Midbrain (tissue), 1 donor: ENCODE data around the gene COL1A2.
A peak's percentile ranks its signal among the peaks of the same experiment; 100 is the strongest.

Experiments used
- DNase-seq: peaks from one replicate; lab custom pipeline; 2025; lab: John Stamatoyannopoulos, UW

The COL1A2 gene

DNA sequence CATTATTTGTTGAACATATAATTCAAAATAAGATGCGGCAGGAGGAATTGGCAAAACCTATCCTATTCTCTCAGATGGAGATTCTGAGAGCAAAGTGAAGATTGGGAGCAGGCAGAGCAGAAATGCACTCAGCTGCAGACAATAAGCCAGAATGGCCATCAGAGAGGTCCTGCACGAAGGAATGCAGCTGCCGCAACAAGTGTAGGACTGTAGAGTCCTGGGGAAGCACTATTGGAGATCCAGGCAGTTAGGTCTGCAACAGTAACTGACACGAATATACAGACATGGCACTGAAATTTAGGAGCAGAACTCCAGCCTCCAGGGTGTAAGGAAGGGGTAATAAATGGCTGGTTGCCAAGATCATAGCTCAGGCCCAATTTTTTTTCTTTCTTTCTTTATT is 10.4 kb upstream of the COL1A2 start:
- DNase-seq: no peak

DNA sequence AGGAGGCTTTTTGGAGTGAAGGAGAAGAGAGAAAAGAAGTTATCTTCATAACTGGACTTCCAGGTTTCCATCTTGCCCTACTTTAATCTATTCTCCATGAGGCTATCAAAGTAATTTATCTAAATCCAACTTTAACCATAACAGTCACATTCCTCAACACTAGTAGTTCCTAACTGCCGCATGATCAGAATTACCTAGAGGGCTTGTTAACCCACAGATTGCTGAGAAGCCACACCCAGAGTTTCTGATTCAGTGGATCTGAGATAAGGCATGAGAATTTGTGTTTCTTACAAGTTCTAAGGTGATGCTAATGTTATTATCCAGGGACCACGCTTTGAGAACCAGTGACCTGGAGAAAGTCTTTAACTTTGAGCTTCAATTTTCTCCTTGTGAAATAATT is 8.3 kb upstream of the COL1A2 start:
- no peak for DNase-seq

DNA sequence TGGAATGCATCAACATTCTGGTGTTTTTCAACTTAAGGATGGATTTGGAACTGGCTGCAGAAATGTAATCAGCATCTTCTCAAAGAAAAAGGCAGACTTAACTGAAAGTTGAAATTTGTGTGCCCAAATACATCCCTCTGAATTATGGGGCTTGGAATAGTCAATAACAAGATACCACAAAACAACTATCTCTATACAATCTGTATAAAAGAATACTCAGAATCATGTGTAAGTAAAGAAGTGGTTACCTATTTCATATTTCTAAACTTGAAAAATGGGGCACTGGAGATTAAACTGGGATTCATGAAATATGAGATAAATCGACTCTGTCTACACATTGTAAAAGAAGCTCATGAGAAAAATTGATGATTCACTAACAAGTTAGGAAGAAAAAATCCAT is 6.2 kb upstream of the COL1A2 start:
- no peak for DNase-seq

DNA sequence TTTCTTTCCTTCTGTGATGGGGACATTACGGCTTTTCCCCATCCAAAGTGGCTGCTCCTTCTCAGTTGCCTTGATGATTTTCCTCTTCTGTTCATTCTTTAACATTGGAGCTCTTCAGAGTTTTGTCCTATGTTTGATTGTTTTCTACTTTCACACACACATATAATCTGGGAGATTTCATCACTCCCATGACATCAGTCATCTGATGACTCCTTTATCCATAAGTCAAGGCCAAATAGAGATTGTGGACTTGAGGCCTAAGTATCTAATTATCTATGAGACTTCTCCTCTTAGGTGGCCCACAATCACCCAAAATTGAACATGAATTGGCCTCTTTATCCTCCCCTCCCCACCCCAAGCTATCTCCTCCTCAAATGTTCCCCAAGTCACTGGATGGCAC is 5.3 kb upstream of the COL1A2 start:
- DNase-seq: no peak

DNA sequence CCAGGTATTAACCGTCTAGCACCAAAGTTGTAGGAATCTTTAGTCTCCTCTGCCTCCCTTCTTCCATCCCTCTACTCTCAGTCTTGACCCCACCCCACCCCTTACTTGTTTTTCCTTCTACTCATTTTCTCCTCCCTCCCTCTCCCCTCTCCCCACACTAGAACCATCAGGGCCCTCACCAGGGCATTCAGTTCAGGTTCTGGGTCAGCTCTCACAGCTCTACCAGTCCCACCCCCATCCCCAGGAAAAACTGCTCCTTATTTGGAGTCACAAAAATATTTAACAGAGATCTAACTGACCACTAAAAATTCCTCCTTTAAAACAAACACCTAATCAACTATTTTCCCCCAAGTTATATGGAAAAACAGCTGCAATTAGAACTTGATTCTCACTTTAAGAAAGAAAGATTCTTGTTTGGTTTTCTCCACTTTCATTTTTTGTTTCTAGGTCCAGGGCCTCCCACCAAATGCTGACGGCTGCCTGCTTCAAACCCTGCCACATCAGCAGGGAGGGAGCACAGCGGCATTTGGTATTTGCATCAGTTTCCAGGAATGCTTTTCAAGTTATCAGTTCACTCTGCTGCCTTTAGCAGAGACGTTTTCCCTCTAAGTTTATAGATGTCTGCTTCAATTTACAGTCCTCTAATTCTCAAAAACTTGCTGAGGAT is 2.8 kb upstream of the COL1A2 start:
- DNase-seq: no peak

DNA sequence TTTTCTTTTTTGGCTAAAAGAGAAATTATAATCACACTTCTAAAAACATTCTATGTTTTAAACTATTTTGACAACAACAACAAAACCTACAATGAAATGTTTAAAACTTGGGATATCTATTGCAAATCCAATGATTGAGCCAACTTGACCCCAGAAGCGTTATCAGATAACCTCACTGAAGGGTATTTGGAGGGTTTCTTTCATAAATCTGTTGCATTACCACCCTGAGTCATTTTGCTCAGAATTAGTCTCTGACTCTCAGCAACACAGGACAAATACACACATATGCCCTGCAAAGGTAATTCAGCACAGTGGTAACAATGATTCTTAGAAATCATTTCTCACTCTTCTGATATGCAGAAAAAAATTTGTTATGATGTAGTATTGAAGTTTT is 2.3 kb upstream of the COL1A2 start:
- DNase-seq: no peak

DNA sequence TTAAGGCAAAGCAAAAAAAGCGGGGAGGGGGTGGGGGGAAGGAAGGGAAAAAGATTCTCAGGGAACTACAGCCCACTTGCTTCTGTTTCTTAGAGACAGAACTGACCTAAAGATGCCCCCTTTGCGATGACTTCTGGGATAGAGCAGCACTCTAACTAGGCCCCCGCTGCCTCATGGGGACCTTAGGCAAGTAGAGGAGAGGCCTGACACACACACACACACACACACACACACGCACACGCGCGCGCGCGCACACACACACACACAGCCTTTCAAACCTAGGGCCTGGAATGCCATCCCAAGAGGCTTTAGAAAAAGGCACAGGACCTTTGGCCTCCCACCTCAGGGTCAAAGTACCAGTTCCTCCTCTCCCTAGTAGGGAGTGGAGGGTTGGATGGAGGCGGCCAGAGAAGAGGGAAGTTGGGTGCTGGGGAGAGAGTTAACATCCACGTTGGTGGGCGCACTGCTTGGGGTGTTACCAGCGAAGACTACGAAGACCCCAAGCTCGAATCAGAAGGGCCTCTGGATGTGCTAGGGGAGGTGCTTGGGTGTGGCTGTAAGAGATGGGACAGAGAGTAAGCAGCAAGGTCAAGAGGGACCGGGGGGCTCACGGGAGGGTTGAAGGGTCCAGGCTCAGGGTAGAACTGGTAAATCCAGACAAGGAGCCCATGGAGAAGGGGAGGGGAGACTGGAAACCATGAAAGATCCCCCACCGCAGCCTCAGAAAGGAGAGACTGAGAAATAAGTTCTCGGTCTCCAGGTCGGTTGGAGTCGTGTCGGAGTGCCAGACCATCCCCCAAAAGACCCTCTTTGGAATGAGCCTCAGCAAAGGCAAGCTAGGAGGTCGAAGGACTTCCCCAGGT is 1.2 kb upstream of the COL1A2 start:
- DNase-seq: no peak

DNA sequence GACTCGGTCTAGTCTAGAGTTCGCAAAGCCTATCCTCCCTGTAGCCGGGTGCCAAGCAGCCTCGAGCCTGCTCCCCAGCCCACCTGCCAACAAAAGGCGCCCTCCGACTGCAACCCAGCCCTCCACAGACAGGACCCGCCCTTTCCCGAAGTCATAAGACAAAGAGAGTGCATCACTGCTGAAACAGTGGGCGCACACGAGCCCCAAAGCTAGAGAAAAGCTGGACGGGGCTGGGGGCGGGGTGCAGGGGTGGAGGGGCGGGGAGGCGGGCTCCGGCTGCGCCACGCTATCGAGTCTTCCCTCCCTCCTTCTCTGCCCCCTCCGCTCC is 622 bp upstream of the COL1A2 start:
- no peak for DNase-seq

DNA sequence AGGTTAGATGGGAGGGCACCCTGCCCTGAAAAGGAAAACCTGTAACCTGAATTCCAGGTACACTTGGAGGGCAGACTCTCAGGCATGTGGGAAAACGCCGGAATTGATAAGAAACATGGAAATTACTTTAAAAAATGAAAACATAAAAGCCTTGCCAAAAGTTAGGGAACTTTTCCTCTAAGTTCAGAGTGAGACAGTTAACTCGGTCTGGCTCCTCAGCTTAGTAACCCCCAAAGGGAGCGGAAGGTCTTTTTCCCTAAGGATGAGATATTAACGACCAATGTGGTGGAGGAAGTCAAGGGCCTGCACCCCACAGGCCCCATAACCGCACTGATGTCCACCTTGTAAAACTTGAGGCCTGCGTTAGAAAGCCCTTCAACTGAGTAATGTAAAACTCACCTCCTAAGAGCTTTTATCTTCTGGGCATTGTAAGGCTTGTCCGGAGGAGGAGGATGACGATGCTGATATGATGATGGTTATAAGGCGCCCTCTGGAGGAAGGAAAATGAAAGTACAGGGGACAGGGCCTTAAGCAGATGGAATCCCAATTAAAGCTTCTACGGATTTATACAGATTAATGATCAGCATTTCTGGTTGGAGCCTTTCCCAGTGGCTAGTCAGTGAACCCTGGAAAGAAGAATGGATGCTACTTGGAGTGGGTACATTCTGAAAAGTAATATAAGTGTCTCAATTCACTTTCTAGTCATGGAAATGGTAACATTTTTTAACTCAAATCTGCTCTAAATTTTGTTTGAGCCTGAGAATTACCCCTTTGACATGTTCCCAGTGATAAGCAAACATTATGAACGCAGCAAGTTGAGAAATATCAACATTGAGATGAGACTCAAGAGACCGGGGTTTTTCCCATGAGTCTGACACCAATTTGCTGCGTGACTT is 694 bp downstream of the COL1A2 start:
- peak; percentile 32 for DNase-seq

DNA sequence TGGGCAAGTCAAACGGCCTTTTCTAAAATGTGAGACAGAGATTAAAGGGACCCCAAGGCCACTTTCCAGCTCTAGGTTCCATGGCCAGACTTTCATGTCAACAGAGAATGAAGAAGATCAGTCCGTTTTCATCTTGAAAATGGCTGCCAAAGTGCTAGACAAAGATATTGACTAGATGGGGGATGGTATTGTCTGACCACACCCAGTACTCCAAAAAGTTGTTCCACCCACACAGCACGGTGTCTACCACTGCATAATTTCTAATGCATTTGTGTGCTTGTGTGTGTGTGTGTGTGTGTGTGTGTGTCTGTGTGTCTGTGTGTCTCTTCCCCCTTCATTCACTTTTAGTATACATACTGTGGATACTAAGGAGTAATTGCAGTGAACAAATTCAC is 1.3 kb downstream of the COL1A2 start:
- no peak for DNase-seq

DNA sequence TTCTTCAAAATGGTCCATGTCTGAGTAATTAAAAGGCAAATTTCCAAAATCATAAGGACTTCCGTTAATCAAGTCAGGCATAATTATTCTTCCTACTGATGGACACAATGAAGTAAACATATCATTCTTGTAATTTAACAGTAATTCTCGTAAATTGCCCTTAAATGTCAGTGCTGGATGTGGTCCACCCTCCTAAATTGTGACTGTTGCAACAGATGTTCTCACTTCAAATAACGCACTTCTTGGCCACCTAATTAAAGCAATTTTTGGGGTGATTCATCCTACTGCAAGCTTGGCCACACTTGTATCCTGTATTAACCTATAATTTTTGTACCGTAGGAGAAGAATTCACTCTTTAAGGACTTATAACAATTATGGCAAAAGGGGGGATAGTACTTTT is 1.9 kb downstream of the COL1A2 start:
- no peak for DNase-seq

DNA sequence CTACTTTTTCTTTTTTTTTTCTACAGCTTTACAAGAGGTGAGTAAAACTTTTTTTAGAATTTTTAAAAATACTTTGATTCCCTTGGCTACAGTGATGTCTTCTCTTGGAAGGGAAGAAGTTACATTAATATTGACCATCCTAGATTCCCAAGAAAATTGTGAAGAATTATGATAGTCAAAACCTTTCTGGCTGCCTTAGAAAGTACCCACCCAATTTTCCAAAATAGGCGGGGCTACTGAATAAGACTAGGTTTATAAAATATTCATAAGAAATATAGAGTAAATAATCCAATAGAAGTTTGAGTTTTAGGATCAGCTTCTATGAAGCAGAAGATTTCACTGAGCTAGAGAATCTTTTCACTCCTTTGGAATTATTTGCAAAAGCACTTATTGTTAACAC is 3.0 kb downstream of the COL1A2 start:
- no peak for DNase-seq

DNA sequence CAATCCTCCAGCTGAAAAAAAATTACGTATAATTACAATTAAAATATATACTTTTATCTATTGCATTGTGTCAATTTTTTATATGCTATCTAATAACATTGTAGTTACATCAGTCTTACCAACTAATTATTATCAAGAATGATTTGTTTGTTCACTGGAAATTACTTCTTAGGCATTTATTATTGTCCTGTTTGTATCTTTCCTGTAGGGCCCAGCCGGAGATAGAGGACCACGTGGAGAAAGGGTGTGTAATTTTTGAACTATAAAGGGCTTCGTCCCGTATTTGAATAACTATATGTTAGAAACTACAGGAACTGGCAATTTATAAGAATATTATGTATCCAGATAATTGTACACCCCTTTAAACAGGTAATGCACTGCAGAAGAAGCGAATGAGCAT is 4.1 kb downstream of the COL1A2 start:
- DNase-seq: no peak

DNA sequence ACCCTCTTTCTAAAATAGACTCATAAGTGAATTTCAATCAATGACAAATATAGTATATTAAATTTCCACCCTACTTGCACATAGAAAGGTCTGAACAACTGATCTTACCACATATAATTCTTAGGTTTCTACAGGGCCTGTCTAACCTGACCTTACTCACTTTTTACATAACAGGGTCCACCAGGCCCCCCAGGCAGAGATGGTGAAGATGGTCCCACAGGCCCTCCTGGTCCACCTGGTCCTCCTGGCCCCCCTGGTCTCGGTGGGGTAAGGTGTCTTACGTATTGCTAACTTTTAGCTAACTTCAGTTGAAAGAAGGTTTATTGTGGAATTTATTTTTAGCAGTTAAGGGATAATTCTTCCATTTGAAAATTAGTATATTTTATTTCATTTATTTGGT is 5.3 kb downstream of the COL1A2 start:
- no peak for DNase-seq

DNA sequence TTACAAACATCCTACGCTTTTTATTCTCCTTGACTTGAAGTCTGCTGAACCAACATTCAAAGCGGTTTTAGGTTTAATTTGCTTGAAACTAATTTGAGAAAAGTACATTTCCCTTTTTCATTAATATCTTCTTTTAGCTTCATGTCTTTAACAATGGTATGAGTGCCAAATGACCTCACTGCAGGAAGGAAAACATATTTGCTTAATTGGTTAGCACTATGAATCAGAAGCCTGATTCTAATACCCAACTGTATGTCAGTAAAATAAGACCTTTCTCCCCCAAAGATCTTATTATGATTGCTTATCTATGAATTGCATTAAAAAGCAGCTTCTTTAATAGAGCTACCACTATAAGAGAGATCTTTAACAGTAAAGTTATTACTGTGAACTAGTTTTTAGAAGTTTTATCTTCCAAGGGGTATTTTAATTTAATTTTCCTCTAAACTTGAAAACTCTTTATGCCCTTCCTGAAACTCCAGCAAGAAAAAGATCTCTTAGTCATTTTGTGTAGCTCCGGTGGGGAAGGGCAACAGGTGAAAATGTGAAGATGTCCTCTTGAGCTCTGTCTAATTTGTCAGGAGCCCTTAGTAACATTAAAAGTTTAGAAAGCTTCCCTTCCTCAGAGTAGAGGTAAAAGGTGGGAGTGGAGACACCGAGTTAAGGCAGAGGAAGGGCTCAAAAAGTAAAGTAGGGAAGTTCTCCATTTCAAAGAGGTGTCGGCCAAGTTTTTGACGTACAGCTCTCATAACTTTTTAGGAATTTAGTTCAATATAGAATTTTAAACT is 6.1 kb downstream of the COL1A2 start:
- DNase-seq: no peak

DNA sequence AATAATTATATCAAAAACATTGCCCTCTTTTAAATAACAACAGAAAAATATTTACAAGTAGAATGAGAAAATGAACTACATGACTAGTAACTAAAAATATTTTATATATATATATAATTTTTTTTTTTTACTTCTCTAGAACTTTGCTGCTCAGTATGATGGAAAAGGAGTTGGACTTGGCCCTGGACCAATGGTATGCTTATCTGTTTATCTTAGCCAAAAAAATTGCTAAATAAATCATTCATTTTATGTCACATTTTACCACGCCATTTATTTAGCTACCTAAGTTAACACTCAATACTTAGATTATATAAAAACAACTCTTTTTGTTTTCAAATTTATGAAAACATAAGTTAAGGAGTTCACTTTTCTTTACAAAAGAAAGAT is 6.7 kb downstream of the COL1A2 start:
- no peak for DNase-seq

DNA sequence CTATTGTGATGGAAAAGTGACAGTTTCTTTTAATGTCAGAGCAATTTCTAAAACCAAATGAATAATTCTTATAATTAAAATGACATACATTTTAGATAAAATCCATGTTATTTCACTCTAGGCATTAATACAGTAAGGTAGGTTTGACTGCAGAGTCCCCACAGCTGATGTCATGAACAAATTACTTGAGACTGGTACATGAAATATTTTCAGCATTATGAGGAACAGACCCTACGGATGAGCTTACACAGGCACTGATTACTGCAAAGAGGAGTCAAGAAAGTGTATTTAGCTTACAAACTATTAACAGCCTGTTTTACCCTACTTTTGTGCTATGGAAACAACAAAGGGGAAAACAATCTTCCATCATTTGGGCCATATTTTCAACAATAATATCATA is 8.9 kb downstream of the COL1A2 start:
- no peak for DNase-seq

DNA sequence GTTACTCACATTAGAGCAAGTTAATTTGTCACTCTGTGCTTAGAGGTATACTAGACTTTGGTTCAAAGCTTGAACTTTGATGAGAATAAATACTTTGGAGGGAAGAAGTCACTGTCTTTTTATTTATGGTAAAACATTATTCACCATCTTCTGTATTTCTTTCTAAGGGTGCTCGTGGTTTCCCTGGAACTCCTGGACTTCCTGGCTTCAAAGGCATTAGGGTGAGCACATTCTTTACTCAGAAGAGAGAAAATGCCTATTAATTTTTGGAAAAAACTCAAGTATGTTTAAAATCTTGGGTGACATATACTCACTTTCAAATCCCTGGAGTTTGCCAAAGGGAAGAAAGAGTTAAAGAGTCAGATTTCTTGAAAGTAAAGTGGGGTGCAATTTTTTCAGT is 10.8 kb downstream of the COL1A2 start:
- DNase-seq: no peak

DNA sequence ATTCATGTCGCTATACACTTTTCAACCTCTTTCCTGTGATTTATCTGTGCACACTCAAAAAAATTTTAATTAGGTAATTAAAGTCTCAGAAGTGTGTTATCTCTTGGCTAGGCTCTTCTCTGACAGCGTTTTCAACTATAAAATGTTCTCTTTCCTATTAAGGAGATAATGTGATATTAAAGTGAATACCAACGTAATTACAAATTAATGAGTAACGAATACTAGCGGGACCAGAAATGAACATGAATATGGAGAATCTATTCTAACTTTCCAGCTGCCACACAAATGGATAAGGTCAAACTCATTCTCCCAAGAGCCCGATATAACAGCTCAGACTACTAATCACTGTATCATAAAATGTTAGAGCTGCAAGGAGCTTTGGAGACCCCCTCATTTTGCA is 12.0 kb downstream of the COL1A2 start:
- no peak for DNase-seq

DNA sequence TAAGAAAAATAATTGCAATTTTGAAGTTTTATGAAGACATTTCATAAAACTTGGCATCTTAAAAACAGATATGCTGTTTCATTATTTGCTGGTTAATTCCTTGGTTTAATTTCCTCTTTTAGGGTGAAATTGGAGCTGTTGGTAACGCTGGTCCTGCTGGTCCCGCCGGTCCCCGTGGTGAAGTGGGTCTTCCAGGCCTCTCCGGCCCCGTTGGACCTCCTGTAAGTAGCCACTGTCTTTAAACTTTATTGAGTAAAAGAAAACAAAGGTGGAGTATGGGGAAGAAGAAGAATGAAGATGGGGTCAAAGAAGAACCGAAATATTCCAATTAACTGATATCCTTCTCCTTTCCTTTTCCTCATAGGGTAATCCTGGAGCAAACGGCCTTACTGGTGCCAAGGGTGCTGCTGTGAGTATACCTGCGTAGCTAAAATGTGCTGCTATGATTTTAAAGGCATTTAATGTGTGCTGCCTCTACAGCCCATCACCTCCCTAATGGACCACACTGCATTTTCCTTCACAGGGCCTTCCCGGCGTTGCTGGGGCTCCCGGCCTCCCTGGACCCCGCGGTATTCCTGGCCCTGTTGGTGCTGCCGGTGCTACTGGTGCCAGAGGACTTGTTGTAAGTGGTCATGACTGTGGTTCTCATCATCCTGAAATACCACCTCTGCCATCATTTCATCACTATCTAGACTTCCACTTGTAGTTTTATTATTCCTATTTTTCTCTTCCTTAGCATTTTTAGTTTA is 14.7 kb downstream of the COL1A2 start:
- no peak for DNase-seq

DNA sequence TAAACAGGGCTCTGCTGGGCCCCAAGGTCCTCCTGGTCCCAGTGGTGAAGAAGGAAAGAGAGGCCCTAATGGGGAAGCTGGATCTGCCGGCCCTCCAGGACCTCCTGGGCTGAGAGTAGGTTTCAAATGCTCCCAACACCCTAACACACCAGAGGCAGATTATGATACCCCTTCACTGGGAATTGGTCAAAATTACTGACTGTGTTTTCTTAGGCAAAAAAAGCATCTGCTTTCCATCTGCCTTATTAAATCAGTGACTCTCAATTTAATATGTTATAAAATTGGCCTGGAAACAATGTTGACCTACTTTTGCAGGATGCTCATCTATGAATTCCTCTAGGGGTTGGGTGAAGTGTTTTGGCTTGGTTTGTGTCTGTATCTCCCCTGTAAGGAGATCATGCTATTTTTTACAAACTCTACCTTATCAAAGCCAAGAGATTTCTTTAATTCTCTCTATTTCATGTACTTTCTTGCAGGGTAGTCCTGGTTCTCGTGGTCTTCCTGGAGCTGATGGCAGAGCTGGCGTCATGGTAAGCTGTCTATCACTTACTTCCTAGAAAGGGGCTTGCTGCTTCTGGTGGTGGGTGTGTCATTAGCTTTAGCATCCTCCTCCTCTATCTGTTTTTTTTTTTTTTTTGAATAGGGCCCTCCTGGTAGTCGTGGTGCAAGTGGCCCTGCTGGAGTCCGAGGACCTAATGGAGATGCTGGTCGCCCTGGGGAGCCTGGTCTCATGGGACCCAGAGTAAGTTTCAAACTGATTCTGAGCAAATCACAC is 15.9 kb downstream of the COL1A2 start:
- no peak for DNase-seq
